Measurements from ENCODE around the gene DNAJC5. TPM values are rescaled to one million over a fixed set of nuclear protein-coding genes. Genes with fewer than 3 reads are reported as not detected.

The DNAJC5 gene
- total and polyA plus RNA-seq, 2 of the 8 experiments (the other 6 are each of a cell fraction or from before 2014, with no cell fraction given), result 19.2 to 31.2 TPM

GRCh38 chr20:63920226-63920625 is 25.3 kb downstream of the DNAJC5 start:
- Histone ChIP-seq H3K4me2 (ENCODE audit: insufficient read depth in 1 of 2, low read depth in 2 of 2, low read length in 2 of 2) (no peak overlapping the region), H2BK20ac (ENCODE audit: low read length) (no peak overlapping the region), H4K8ac (ENCODE audit: extremely low read depth, insufficient read depth, low read length) (no peak overlapping the region), H3K56ac (replicated peaks; ENCODE audit: insufficient read length, low read depth, low read length) (no peak overlapping the region), H4K91ac (replicated peaks; ENCODE audit: insufficient read length, low read length) (no peak overlapping the region), H3K4me1 (replicated peaks in 1 of 4; ENCODE audit: control insufficient read depth in 3 of 4, insufficient read depth in 4 of 4, low read length in 3 of 4) (no peaks in the 10 kb centered on the region), H3K79me1 (ENCODE audit: low read depth, low read length) (no peaks in the 10 kb centered on the region; the same call in 1 of the 2 replicates), H3K27ac (ENCODE audit: low read depth, low read length) (no peak overlapping the region), H3K4me3 (ENCODE audit: extremely low read depth in 1 of 4, insufficient read depth in 2 of 4, low read depth in 3 of 4, low read length in 4 of 4) (no peak overlapping the region), H3K4ac (replicated peaks; ENCODE audit: insufficient read length, low read depth, low read length) (no peak overlapping the region), H3K14ac (ENCODE audit: insufficient read length) (no peak overlapping the region), H3K36me3 (ENCODE audit: control insufficient read depth in 2 of 4, insufficient read depth in 4 of 4, low read length in 3 of 4) (no peaks in the 10 kb centered on the region), H4K20me1 (replicated peaks in 1 of 2; ENCODE audit: control insufficient read depth in 1 of 2, insufficient read depth in 2 of 2, low read length in 2 of 2) (peaks cover 0 to 3% of the 10 kb centered on the region in 2 experiments), H2BK15ac (ENCODE audit: low read length) (no peak overlapping the region), H3K23me2 (ENCODE audit: low read depth, low read length) (no peaks in the 10 kb centered on the region), H2BK12ac (ENCODE audit: low read depth, low read length) (no peak overlapping the region), H3K9me3 (ENCODE audit: insufficient read depth in 2 of 2, low read depth in 1 of 2, low read length in 1 of 2) (no peaks in the 10 kb centered on the region; a peak in 1 of 4 replicates), H2AK5ac (ENCODE audit: low read depth, low read length) (no peak overlapping the region), H2BK5ac (ENCODE audit: low read depth, low read length) (no peak overlapping the region), H4K5ac (ENCODE audit: insufficient read length, low read depth, low read length) (no peak overlapping the region), H3K79me2 (ENCODE audit: control insufficient read depth in 1 of 2, insufficient read depth in 2 of 2, low read length in 2 of 2) (peaks cover 0 to 2% of the 10 kb centered on the region in 2 experiments; a peak in 1 of 4 replicates), H3K27me3 (replicated peaks in 1 of 4; ENCODE audit: control insufficient read depth in 3 of 4, extremely low read depth in 1 of 4, insufficient read depth in 3 of 4, low read length in 3 of 4) (no peaks in the 10 kb centered on the region), H3K9ac (replicated peaks in 1 of 4; ENCODE audit: extremely low read depth in 1 of 4, low read depth in 3 of 4, low read length in 3 of 4) (no peak overlapping the region), H3K23ac (ENCODE audit: insufficient read length) (no peak overlapping the region), H2AFZ (ENCODE audit: low read length) (no peak overlapping the region), H3K18ac (ENCODE audit: extremely low read depth, low read length) (no peak overlapping the region), H2BK120ac (replicated peaks; ENCODE audit: low read depth, low read length) (no peak overlapping the region)
- no peak for FAIRE-seq
- 96% methylated on average over 23 of the region's 23 CpGs; no CpG with 5 or more reads in 1 of the 2 experiments for WGBS, 2 experiments (ENCODE audit: extremely low coverage in 1 of 2, insufficient coverage in 1 of 2, insufficient read length in 1 of 2, insufficient replicate concordance in 2 of 2, low coverage in 1 of 2, low lambda C conversion rate in 2 of 2, missing lambda C conversion rate in 1 of 2)
- no peak for DNase-seq (ENCODE audit: low read depth in 1 of 2, low spot score in 2 of 2)
- CTCF ChIA-PET (ENCODE audit: partially characterized antibody), result interaction anchor here (6.2 kb wide), 1 partner anchor 14 kb away, joined by 57 read pairs; no protein-coding TSS in a partner anchor
- TF ChIP-seq RBBP5 (IDR thresholded peaks at IDR 0.05; ENCODE audit: borderline replicate concordance, low read depth, low read length), result no peak
- no peak for TF ChIP-seq JUND (IDR thresholded peaks at IDR 0.05; ENCODE audit: low read length)
- TF ChIP-seq SIX5 (IDR thresholded peaks at IDR 0.05; ENCODE audit: low read depth, low read length), result no peak
- no peak for TF ChIP-seq SIN3A (conservative IDR thresholded peaks at IDR 0.05 in 1 of 2, IDR thresholded peaks at IDR 0.05 in 1 of 2; ENCODE audit: low read depth in 1 of 2, low read length in 2 of 2)
- TF ChIP-seq CHD2 (IDR thresholded peaks at IDR 0.05; ENCODE audit: low read length), result no peak
- TF ChIP-seq CBX5 (IDR thresholded peaks at IDR 0.05; ENCODE audit: low read depth, low read length), result no peak
- no peak for TF ChIP-seq SP4 (IDR thresholded peaks at IDR 0.05; ENCODE audit: low read length)
- no peak for TF ChIP-seq EGR1 (IDR thresholded peaks at IDR 0.05; ENCODE audit: borderline replicate concordance, low read depth, low read length)
- no peak for TF ChIP-seq RAD21 (IDR thresholded peaks at IDR 0.05 in 1 of 2, conservative IDR thresholded peaks at IDR 0.05 in 1 of 2; ENCODE audit: low read depth in 2 of 2, low read length in 2 of 2)
- no peak for TF ChIP-seq TAF7 (optimal IDR thresholded peaks at IDR 0.05; ENCODE audit: borderline replicate concordance, low read depth, low read length)
- TF ChIP-seq ASH2L (IDR thresholded peaks at IDR 0.05; ENCODE audit: low read length), result no peak
- TF ChIP-seq NRF1 (IDR thresholded peaks at IDR 0.05; ENCODE audit: low read depth, low read length), result no peak
- no peak for TF ChIP-seq TAF1 (IDR thresholded peaks at IDR 0.05; ENCODE audit: low read depth, low read length)
- TF ChIP-seq SRF (IDR thresholded peaks at IDR 0.05; ENCODE audit: low read depth, low read length), result no peak
- TF ChIP-seq TBP (IDR thresholded peaks at IDR 0.05; ENCODE audit: low read depth, low read length), result no peak
- POLR2A ChIA-PET (ENCODE audit: partially characterized antibody), result interaction anchor here (0.6 kb wide), 1 partner anchor 15 kb away, joined by 3 read pairs; no protein-coding TSS in a partner anchor

Data from H1 (cell line).